CD4-positive, alpha-beta T cell treated with Interleukin-17A for 4 hours (primary cell): ENCODE measurements around the gene NPFFR2.
"Not testable (repeated sequence)": the region's sequence is repeated elsewhere in the genome, so short reads cannot be mapped to it uniquely, and the experiment has no call there.

ENCODE experiments used
- DNase-seq: peaks from one replicate; pipeline ENCODE4 v3.0.0-alpha.2; 2020; ENCODE audit warnings: mixed read lengths

NPFFR2 gene

DNA sequence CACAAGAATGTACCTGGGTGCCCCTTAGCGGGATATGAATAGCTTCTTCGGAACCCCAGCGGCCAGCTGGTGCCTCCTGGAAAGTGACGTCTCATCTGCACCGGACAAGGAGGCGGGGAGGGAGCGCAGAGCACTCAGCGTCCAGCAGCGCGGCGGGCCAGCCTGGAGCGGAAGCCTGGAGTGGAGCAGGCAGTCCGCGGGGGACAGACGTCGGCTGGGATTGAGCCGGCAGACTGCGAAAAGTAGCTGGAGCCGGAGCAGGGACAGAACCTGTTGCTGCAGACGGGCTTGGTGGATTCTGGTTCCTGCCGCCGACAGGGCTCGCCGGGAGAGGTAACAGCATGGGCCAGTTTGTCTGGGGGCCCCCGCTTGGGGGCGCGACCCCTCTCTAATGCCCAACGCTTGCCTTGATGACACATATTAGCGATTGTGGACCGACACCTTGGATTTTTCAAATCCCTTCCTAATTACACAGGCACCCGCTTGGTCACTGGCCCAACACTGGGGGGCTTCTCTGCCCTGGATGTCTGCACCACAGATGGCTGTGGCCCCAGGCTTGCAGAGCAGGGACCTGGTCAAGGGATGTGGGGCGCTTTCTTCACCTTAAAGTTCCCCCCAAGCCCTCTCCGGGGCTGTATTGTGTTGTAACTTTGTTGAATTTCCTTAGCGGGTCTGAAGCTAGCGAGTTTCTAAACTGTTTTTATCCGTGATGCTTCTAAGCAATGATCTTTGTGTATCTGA is at the start of gene NPFFR2:
Gene NPFFR2, plus strand, starts transcription at position 133 of the 741 bp plus-strand sequence. CDS start 96,592 bp downstream, outside the sequence.
- DNase-seq: no peak

DNA sequence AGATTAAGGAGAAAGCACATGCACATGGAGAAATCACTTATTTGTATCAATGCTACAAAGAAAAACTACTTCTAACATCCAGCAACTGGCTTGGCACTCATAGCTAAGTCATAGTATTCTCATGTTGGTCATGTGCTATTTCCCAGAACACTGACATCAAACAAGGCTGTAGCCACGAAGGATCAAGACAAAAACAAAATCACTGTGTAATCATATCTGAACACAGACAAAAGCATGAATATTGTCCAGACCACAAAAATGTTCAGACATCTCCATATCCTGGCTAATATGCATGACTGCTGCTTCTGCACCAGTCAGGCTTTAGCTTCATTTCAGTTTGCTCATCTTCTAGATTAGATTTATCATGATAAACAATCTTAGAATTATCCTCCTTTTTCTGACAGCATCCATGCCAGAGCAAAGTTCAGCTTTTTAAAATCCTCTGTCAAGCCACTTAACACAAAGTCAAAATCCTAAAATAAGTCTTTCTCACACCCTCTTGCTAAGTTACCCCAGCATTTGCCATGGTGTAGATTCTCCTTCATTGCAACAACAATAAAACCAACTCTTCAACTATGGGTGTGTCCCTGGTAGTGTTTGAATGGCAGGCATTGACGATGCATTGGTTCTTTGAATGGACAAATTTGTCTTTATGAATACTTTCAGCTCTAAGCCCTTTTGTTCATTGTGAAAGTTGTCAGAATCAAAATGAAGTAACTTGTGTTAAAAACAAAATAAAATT is 39.1 kb upstream of the NPFFR2 start:
- DNase-seq: no peak

DNA sequence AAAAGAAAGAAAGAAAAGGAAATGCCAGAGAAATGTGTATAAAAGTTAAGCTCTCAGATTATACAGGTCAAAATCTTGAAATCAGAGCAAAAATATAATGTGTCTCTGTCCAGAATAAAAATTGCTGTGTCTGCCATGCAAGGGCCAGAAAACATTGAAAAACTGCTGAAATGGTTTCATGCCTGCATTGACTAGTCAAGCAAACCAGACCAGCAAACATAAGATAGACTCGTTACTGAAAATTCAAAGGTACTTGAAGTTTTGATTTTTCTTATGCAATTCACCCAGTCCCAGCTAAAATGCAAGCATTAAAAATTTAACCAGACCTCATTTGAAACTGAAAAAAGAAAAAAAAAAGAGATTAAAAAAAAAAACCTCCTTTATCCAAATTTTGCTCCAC is 37.2 kb upstream of the NPFFR2 start:
- DNase-seq: no peak

DNA sequence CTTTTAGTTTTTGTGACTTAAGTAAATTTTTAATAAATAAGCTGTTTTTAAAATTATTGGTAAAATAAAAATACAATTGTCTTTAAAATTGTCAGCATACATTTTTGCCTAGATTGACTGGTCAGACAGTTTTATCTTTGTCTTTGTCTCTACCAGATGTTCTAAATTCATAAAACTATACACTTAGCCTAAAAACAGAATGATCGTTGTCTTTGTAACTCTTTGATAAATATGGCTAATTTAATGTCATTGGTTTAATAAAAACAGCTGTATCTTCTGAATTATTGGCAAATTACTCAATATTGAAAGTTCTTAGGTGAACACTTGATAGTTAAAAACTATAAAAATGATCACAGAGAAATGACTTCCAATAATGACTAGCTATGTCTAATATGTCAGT is 36.5 kb upstream of the NPFFR2 start:
- DNase-seq: no peak

DNA sequence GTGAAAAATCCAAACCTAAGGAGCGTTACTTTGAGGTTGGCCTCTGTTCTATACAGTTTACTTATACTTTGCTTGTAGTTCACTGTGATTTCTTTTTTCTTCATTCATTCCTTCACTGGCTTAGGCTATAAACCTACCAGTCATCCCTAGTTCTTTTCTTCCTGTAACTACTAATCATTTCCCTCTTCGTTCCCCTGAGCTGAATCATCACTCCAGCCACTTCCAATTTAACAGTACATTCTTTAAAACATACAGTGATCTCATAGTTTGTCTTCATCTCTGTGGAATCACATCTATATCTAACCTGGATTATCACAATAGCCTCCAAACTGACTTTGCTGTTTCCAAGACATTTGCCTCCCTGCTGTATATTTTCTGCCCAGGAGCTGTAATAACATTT is 25.2 kb upstream of the NPFFR2 start:
- DNase-seq: no peak

DNA sequence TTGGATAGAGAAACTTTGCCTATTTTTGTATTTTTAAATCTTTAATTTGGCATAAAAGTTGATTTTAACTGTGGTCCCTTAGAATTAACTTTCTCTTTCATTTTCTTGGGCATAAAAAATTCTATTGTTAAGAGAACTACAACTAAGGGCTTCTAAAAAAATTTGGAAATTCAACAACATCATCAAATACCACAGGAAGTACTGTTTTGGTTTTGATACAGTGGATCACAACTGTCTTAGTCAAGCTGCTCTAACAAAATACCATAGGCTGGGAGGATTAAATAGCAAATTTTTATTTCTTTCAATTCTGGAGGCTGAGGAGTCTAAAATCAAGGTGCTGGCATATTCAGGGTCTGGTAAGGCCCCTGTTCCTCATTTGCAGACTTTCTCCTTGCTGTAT is 19.9 kb upstream of the NPFFR2 start:
- DNase-seq: no peak

DNA sequence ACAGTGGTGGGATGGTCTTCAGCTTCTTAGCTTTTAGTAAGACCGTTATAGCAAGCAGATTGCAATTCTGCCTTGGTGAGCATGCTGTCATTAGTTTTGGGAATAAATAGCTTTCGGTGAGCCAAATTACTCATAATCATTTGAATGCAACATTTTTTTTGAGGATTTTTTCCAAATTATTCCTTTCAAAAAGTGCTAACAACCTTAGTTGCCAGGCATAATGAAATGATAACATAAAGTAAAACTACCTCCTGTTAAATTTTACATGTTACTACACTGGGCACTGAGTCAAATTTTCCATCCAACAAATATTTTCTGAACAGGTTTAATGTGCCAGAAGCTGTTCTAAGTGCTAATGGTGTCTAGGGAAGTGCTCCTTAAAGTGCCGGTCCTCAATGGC is 15.8 kb upstream of the NPFFR2 start:
- no peak for DNase-seq

DNA sequence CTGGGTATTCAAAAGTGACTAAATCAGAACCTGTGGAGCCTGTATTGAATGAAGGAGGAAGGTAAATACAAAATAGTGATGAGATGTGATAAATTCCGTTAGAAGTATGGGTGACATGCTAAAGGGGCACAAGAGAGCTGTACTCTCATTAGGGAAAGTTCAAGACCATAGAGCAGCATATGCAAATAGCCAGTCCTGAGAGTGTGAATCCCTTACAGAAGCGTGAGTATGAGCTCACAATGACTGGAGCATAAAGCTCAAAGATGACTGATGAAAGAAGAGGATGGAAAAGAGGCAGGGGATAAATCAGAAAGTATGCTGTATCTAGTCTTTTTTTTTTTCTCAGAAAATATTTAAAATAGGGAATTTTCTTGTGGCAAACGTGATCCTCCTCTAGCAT is 12.1 kb upstream of the NPFFR2 start:
- DNase-seq: no peak

DNA sequence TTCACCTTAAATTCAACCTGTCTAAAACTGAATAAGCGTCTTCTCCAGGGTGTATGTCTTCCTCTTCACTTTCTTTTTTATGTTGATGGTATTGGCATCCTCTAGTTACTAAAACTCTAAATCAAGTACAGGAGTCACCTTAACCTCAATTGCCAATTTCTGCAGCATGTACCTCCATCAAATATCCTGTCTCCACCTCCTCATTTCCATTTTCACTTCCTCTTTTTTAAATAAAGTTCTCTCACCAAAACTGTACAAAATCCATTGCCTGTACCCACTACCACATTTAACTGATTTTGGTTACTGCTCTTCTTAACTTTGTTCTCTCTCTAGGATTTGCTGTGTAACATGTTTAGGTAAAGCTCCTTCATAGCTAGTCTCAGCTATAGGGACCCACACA is 9.2 kb upstream of the NPFFR2 start:
- no peak for DNase-seq

DNA sequence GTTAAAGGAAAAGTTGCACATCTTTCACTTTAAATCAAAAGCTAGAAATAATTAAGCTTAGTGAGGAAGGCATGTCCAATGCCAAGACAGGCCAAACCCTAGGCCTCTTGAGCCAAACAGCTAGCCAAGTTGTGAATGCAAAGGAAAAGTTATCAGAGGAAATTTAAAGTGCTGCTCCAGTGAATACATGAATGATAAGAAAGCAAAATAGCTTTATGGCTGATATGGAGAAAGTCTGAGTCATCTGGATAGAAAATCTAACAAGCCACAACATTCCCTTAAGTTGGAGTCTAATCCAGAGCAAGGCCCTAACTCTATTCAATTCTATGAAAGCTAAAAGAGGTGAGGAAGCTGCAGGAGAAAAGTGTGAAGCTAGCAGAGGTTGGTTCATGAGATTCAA is 23.8 kb downstream of the NPFFR2 start:
- no peak for DNase-seq

DNA sequence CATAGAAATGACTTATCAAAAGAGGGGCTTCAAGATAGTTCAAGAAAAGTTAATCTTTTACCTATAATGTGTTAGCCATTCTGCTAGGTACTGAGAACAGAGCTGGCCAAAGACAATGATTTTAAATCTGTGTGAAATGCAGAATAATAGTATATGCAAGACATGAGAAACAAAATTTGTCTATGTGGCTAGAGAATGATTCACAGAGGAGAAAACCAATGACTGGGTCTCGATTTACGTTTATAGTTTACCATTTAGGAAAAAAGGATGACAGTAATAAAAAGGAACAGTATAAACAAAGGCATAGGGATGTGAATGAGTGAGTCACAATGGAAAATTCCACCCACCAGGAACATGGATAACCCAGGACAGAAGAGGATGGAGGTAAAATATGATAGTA is 31.9 kb downstream of the NPFFR2 start:
- DNase-seq: no peak

DNA sequence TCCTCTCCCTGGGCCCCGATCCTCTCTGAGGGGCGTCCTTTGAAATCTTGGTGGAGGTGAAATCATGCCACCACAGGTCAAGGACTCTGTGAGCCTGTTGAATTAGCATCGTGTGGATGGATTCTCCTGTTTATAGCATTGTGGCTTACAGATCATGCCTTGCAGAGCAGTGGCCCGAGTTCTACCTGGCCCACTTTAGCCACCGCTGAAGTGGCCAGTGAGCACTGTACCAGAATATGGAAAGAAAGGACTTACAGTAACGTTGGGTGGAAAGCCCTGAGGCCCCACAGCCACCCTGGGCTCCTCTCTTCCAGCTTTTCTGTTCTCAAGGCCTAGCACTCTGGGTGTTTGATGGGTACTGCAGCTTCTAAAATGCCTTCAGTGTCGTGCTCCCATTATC is 35.3 kb downstream of the NPFFR2 start:
- DNase-seq: no peak

DNA sequence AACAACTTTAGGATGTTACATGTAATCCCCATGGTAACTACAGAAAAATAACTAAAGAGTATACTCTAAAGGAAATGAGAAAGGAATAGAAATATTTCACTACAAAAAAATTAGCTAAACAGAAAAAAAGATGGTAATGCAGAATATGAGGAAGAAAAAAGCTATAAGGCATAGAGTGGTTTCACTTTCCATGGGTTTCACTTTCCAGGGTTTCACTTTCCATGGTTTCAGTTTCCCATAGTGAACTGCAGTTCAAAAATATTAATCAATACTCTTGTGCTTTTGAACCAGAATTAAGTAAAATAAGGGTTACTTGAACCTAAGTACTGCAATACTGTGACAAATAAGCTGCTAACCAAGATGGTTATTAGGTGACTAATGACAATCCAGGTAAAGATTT is 42.0 kb downstream of the NPFFR2 start:
- no peak for DNase-seq

DNA sequence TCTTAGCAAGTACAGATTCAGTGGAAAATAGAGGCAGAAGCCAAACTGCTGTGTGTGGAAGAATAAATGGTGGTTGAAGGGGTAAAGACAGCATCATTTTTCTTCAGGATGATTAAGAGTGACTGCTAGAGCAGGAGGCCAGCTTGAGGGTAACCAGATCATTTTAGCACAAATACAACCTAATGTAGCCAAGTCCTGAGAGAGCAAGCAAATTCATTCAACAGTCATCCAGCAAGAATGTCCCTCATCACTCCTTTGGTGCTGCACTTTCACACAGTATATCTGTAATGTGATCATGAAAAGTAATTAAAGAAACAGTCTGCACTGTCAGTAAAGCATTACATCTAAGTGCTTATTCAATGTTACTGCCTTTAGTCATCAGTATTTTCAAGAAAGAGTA is 44.8 kb downstream of the NPFFR2 start:
- no peak for DNase-seq

DNA sequence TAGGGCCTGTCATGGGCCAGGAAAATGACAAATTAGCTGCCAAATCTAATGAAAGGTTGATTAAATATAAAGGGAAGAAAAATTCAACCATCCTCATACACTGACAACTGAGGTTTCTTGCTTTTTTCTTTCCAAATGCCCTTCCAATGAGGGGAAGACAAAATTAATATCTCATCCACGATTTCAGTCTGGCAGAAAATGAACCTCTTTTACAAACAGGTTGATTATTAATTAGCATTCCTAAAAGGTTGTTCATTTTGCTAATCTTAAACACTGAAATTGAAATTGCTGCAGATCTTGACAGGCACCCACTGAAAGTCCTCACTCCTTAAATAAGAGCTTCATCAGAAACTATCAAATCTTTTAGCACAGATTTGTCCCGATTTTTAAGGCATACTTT is 45.5 kb downstream of the NPFFR2 start:
- no peak for DNase-seq

DNA sequence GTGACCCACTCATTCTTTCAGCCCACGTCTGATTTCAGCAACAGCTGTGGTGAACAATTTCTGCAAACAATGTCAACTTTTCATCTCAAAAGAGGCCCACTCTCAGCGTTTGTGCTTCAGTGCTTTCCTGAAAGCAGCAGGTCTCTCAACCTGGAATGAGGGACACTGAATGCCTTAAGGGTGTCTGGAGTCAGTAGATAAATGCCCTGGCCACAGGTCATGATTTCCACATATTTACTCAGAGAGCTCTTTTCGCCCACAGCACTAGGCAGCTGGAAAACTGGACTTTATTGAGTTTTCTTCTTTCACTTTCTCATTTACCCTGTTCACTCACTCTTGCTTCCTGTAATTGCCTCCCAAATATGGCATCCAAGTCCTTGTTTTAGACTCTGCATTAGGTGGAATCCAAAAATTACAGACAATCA is 52.8 kb downstream of the NPFFR2 start:
- no peak for DNase-seq

DNA sequence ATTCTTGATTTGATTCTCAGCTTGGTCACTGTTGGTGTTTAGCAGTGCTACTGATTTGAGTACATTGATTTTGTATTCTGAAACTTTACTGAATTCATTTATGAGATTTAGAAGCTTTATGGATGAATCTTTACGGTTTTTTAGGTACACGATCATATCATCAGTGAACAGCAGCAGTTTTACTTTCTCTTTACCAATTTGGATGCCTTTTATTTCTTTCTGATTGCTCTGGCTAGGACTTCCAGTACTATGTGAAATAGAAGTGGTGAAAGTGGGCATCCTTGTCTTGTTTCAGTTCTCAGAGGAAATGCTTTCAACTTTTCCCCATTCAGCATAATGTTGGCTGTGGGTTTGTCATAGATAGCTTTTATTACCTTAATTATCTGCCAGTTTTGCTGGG is 58.8 kb downstream of the NPFFR2 start:
- not testable (repeated sequence) for DNase-seq

DNA sequence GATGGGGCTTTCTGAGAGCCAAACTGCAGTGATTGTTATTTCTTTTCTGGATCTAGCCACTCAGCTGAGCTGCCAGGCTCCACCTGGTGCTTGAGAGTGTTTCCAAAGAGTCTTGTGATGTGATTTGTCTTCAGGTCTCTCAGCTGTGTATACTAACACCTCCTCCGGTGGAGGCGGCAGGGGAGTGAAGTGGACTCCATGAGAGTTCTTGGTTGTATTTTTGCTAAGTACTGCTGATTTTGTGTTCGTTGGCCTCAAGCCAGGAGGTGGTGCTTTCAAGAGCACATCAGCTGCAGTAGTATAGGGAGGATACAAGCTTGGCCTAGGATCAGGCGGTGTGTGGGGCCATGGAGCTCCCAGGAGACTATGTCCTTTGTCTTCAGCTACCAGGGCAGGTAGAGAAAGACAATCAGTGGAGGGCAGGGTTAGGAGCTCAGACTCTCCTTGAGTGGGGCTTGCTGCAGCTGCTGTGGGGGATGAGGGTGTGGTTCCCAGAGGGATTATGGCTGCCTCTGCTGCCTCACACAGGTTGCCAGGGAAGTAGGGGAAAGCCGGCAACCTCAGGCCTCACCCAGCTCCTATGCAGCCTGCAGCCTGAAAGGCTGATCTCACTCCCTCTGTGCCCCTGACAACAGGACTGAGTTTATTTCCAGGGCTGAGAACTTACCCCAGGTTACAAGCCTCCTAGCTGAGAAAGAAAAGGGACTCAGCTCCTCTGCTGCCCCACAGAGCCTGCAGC is 62.4 kb downstream of the NPFFR2 start:
- DNase-seq: no peak

DNA sequence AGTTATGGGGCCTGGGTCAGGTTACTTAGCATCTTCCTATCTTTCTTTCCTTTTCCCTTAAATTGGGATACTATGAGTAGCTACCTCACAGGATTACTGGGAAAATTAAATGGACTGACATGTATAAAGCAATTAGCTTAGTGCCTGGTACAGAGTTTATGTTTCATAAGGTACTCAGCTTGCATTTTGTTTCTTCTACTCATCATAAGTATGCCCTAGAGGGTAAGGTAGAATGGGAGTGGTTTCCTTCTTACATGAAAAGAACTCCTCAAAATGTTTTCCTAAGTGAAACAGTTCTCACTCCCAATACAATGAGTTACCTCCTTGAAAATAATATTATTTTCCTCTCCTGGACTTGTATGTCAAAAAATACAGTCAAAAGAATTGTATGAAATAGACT is 75.7 kb downstream of the NPFFR2 start:
- no peak for DNase-seq

DNA sequence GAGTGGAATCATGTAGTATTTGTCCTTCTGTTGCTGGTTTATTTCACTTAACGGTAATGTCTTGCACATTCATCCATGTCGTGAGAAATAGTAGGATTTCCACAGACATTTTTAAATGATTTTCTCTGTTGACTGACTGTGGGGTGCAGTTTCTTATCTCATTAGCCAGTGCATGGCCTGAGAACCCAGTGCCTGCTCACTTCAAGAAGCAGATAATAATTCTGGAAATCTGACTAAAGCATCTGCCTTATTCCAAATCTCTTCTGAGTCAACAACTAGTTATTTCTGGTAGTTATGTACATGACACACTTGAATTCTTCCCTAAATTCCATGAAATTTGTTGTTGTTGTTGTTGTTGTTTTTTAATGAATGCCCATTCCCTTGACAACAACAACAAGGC is 77.6 kb downstream of the NPFFR2 start:
- no peak for DNase-seq

DNA sequence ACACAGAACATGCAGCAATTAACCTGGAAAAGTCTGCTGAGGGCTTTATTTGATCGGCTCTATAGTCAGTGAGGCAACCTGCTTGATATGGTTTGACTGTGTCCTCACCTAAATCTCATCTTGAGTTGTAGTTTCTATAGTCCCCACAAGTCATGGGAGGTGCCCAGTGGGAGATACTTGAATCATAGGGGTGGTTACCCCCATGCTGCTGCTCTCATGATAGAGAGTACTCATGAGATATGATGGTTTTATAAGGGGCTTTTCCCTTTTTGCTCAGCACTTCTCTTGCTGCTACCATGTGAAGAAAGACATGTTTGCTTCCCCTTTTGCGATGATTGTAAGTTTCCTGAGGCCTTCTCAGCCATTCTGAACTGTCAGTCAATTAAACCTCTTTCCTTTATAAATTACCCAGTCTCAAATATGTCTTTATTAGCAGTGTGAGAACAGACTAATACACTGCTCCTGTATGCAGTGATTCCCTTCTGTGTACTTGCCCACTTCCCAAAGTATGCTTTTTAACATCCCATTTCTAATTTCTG is 78.2 kb downstream of the NPFFR2 start:
- no peak for DNase-seq

DNA sequence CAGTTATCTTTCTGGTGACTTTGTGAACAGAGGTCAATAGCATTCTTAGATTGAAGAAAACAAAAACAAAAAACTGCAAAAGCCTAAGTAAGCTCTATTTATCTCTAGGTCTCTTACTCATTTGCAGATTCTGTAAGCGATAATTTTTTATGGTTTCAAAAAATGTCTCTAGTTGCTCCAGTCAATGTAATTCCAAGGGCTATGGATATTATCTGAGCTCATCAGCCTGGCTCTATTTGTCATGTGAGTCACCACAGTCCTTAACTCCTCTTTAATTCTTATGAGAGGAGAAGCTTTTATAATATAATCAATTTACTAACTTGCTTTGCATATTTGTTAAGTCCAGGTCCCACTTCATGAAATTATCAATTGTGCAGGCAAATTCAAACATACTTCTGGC is 79.1 kb downstream of the NPFFR2 start:
- no peak for DNase-seq

DNA sequence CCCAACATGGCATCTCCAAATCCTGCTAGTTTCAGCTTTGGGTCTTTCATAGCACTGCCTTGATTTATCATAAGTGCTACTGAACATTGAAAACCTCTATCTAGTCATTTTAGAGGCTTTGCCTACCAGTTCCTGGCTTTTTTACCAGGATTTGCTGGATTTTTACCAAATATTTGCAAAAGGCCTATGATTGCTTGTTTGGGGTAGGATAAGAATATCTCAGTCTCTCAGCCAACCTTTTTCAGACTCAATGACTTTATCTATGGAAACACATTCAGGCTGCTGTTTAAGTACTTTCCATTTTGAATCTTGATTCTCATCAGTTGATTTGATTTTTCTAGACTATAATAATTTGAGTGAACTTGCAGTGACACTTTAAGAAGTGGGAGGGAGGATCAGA is 80.1 kb downstream of the NPFFR2 start:
- DNase-seq: no peak
